CD14-positive monocyte (primary cell): ENCODE results near the gene RAMAC. TPM values are rescaled to one million over a fixed set of nuclear protein-coding genes. Genes with fewer than 3 reads are reported as not detected.

Experiments used
- DNase-seq, 3 donors: peaks; one replicate each; pipeline ENCODE4 v3.0.0-alpha.2; 2011 to 2022
- H2AFZ ChIP-seq: 2 replicates; pipeline ENCODE4 v1.6.0; 2012; ENCODE audit warnings: mild to moderate bottlenecking, low read depth, low read length, inconsistent platforms; ENCODE audit not compliant: insufficient read depth, poor library complexity, severe bottlenecking
- H3K27ac ChIP-seq, 2 donors: 1 replicate in 1 of 2; 2 replicates in 1 of 2; pipeline ENCODE4 v1.5.1; 2012 to 2013; ENCODE audit warnings: low read length in 2 of 2, control low read depth in 1 of 2, inconsistent platforms in 1 of 2, low read depth in 1 of 2, mild to moderate bottlenecking in 1 of 2
- H3K27me3 ChIP-seq, 2 donors: one replicate each; pipeline versions ENCODE4 v1.6.0 to v1.6.1; 2011 to 2013; ENCODE audit warnings: low read length in 2 of 2; ENCODE audit not compliant: control insufficient read depth in 2 of 2, insufficient read depth in 2 of 2
- H3K36me3 ChIP-seq, 2 donors: replicated peaks in 1 of 2; 1 replicate in 1 of 2; 2 replicates in 1 of 2; pipeline versions ENCODE4 v1.5.1 to v1.6.1; 2012 to 2013; ENCODE audit warnings: low read length in 2 of 2, control low read depth in 1 of 2, inconsistent platforms in 1 of 2, mild to moderate bottlenecking in 1 of 2; ENCODE audit not compliant: insufficient read depth in 2 of 2, control insufficient read depth in 1 of 2
- H3K4me1 ChIP-seq, 2 donors: 1 replicate in 1 of 2; 2 replicates in 1 of 2; pipeline versions ENCODE4 v1.5.1 to v1.6.1; 2012 to 2013; ENCODE audit warnings: low read length in 2 of 2, control low read depth in 1 of 2, inconsistent platforms in 1 of 2, mild to moderate bottlenecking in 1 of 2, moderate library complexity in 1 of 2; ENCODE audit not compliant: insufficient read depth in 2 of 2, control insufficient read depth in 1 of 2
- H3K4me2 ChIP-seq: replicated peaks from 2 replicates; pipeline ENCODE3; 2012; ENCODE audit warnings: low read length, moderate library complexity, mild to moderate bottlenecking; ENCODE audit not compliant: poor library complexity, severe bottlenecking; ENCODE audit errors: extremely low read depth
- H3K4me3 ChIP-seq, 3 experiments: fragments of 200-600 bp in 1 of 3; sonication (generic) in 1 of 3; replicated peaks in 1 of 3; 1 replicate in 2 of 3; 2 replicates in 1 of 3; pipeline ENCODE4 v1.5.1; 2011 to 2013; ENCODE audit warnings: low read length in 3 of 3, mild to moderate bottlenecking in 3 of 3, control low read depth in 2 of 3, low read depth in 2 of 3, inconsistent platforms in 1 of 3, moderate library complexity in 1 of 3
- H3K79me2 ChIP-seq: 2 replicates; pipeline ENCODE4 v1.6.0; 2012; ENCODE audit warnings: mild to moderate bottlenecking, control low read depth, inconsistent platforms, low read length, moderate library complexity; ENCODE audit not compliant: insufficient read depth
- H3K9ac ChIP-seq: 2 replicates; pipeline ENCODE4 v1.6.0; 2017; ENCODE audit warnings: low read length, mild to moderate bottlenecking; ENCODE audit not compliant: insufficient read depth, poor library complexity, severe bottlenecking
- H3K9me3 ChIP-seq, 2 donors: replicated peaks in 1 of 2; 1 replicate in 1 of 2; 2 replicates in 1 of 2; pipeline versions ENCODE4 v1.5.1 to v1.6.1; 2012 to 2013; ENCODE audit warnings: low read length in 2 of 2, control low read depth in 1 of 2; ENCODE audit not compliant: control insufficient read depth in 1 of 2, insufficient read depth in 1 of 2
- H4K20me1 ChIP-seq: 2 replicates; pipeline ENCODE4 v1.6.0; 2012; ENCODE audit warnings: mild to moderate bottlenecking, low read length, control low read depth, moderate library complexity; ENCODE audit not compliant: insufficient read depth
- H3K27ac Mint-ChIP-seq, 7 donors: one replicate each; pipeline ENCODE4 v1.8.0; 2020; ENCODE audit warnings: mild to moderate bottlenecking in 7 of 7, mixed read lengths in 7 of 7, moderate library complexity in 6 of 7, inconsistent platforms in 2 of 7
- H3K27me3 Mint-ChIP-seq, 3 donors: one replicate each; pipeline ENCODE4 v1.8.0; 2021 to 2022; ENCODE audit warnings: low read depth in 3 of 3, mild to moderate bottlenecking in 3 of 3, mixed read lengths in 3 of 3, moderate library complexity in 3 of 3, inconsistent platforms in 1 of 3
- H3K36me3 Mint-ChIP-seq, 2 donors: one replicate each; pipeline ENCODE4 v1.8.0; 2020; ENCODE audit warnings: mixed read lengths in 2 of 2, inconsistent platforms in 1 of 2, mild to moderate bottlenecking in 1 of 2
- H3K4me1 Mint-ChIP-seq: one replicate; pipeline ENCODE4 v1.8.0; 2020; ENCODE audit warnings: mild to moderate bottlenecking, mixed read lengths
- H3K4me3 Mint-ChIP-seq, 2 donors: one replicate each; pipeline ENCODE4 v1.8.0; 2020; ENCODE audit warnings: mild to moderate bottlenecking in 2 of 2, mixed read lengths in 2 of 2, moderate library complexity in 1 of 2
- H3K9me3 Mint-ChIP-seq, 7 donors: one replicate each; pipeline ENCODE4 v1.8.0; 2020 to 2022; ENCODE audit warnings: mixed read lengths in 7 of 7, mild to moderate bottlenecking in 6 of 7, moderate library complexity in 6 of 7, inconsistent platforms in 2 of 7
- CTCF ChIP-seq: fragments of 200-600 bp; IDR thresholded peaks from one replicate; pipeline ENCODE4 v1.8.0; 2022; ENCODE audit warnings: antibody characterized with exemption, mild to moderate bottlenecking
- WGBS: methylation state at CpG from one replicate; pipeline ENCODE4 v1.1.5; 2013; ENCODE audit warnings: missing lambda C conversion rate; ENCODE audit not compliant: insufficient coverage; 5-methylcytosine and 5-hydroxymethylcytosine counted together
- intact Hi-C, 2 donors: fragments of 100-400 bp; cut with micrococcal nuclease; formaldehyde crosslinking; loops; one replicate each; pipeline versions ENCODE4 v1.15.0 to v1.15.1; 2023
- polyA plus RNA-seq, 3 donors: library from polyadenylated mRNA; depleted of rRNA in 1 of 3; unstranded in 2 of 3; stranded (reverse) in 1 of 3; fragments of 300-500 nt in 2 of 3; fragments of >200 nt in 1 of 3; fragmentation: Illumina TruSeq in 2 of 3; gene quantifications; 1 replicate in 2 of 3; 2 replicates in 1 of 3; pipeline ENCODE4 v1.2.3, GENCODE V29; 2012 to 2021

The RAMAC gene
- polyA plus RNA-seq, 3 donors: 6.1 to 39.9 (median 27.7) TPM

GRCh38 chr15:82995938-82996337 lies 9.9 kb downstream of the RAMAC start:
- no peak overlapping the region for H3K4me3 ChIP-seq
- no peak overlapping the region for H3K4me2 ChIP-seq
- Mint-ChIP-seq H3K36me3 (peaks cover 5 to 10% of the 10 kb centered on the region in 2 donors), H3K4me3 (no peak overlapping the region), H3K4me1 (peaks cover 8% of the 10 kb centered on the region), H3K9me3 (no peaks in the 10 kb centered on the region), H3K27ac (no peak overlapping the region), H3K27me3 (peaks cover 0 to 1% (median 0%) of the 10 kb centered on the region in 3 donors)
- DNase-seq: no peak
- peaks cover 0 to 9% of the 10 kb centered on the region in 2 donors for H3K36me3 ChIP-seq
- no peak overlapping the region for H3K9ac ChIP-seq
- H3K27me3 ChIP-seq: no peaks in the 10 kb centered on the region
- H2AFZ ChIP-seq: no peak overlapping the region
- peaks cover 5% of the 10 kb centered on the region for H4K20me1 ChIP-seq
- H3K27ac ChIP-seq: no peak overlapping the region
- no peaks in the 10 kb centered on the region for H3K79me2 ChIP-seq
- TF ChIP-seq CTCF: no peak
- no CpG with 5 or more reads among the region's 3 CpGs for WGBS
- no peaks in the 10 kb centered on the region for H3K9me3 ChIP-seq
- intact Hi-C loops: loop anchor here in 1 of 2 donors (5.0 kb wide), 2 partner anchors 449 to 464 kb away; no protein-coding TSS in a partner anchor
- peaks cover 5% of the 10 kb centered on the region in 2 donors for H3K4me1 ChIP-seq

DNA sequence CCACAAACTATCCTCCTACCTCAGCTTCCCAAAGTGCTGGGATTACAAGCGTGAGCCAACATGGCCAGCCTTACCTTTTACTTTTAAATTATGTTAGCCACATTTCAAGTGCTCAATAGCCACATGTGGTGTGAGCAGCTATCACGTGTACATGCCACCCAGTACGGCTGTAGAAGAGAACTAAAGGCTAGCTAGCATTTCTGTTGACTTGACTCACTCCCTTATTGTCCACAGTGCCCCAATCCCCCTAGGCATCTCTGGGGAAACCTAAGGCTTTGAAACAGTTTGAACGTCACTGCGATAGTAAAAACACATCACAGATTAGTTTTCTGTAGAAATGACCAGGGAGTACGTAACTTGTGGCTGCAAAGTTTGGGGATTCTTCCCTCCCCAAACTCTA lies 13.4 kb downstream of the RAMAC start:
- no peaks in the 10 kb centered on the region for H3K9me3 Mint-ChIP-seq
- Histone ChIP-seq H3K27me3 (no peaks in the 10 kb centered on the region), H3K79me2 (no peaks in the 10 kb centered on the region), H3K36me3 (no peaks in the 10 kb centered on the region), H3K4me3 (no peak overlapping the region), H3K4me2 (no peak overlapping the region), H3K4me1 (peaks cover 5% of the 10 kb centered on the region in 2 donors), H3K27ac (no peak overlapping the region), H2AFZ (no peak overlapping the region), H4K20me1 (no peaks in the 10 kb centered on the region), H3K9ac (no peak overlapping the region), H3K9me3 (no peaks in the 10 kb centered on the region)
- no peak for TF ChIP-seq CTCF
- H3K36me3 Mint-ChIP-seq: peaks cover 0 to 2% of the 10 kb centered on the region in 2 donors
- 80% methylated on average over 3 of the region's 6 CpGs for WGBS
- DNase-seq: no peak
- H3K27ac Mint-ChIP-seq: no peak overlapping the region
- no peak overlapping the region for H3K4me3 Mint-ChIP-seq
- intact Hi-C loops: loop anchor here in 1 of 2 donors (5.0 kb wide), 2 partner anchors 452 to 467 kb away; no protein-coding TSS in a partner anchor
- peaks cover 8% of the 10 kb centered on the region for H3K4me1 Mint-ChIP-seq
- peaks cover 0 to 2% (median 1%) of the 10 kb centered on the region in 3 donors for H3K27me3 Mint-ChIP-seq
